Panc1 (cell line): Measurements from ENCODE around the gene PDE4B. TPM values are rescaled to one million over a fixed set of nuclear protein-coding genes. Genes with fewer than 3 reads are reported as not detected.
A peak's percentile ranks its signal among the peaks of the same experiment; 100 is the strongest.

Experiments used
- ATAC-seq: fragments of 200-7000 bp; cut with Tn5 transposase; 2 replicates; pipeline ENCODE4 v1.9.1; 2020; ENCODE audit warnings: mild to moderate bottlenecking, moderate library complexity
- BruUV-seq: library from RNA; stranded (reverse); fragments of 400-500 nt; replicated peaks from 2 replicates; lab custom pipeline; 2021; lab: Mats Ljungman, UMichigan
- CTCF ChIA-PET: fragments of 300-600 bp; sonication (Branson Sonifier 250); formaldehyde crosslinking; loops from one replicate; lab custom pipeline; 2022; ENCODE audit warnings: antibody characterized with exemption; lab: Charles Lee
- POLR2A ChIA-PET: fragments of 300-600 bp; sonication (Branson Sonifier 250); formaldehyde crosslinking; loops from one replicate; lab custom pipeline; 2022; ENCODE audit warnings: antibody characterized with exemption; lab: Charles Lee
- DNase-seq: peaks from one replicate; pipeline ENCODE4 v3.0.0-alpha.2; 2010; ENCODE audit warnings: low read depth, low spot score
- H3K27ac ChIP-seq: 2 replicates; pipeline ENCODE4 v1.5.1; 2011; ENCODE audit warnings: mild to moderate bottlenecking, low read length, inconsistent platforms
- H3K27me3 ChIP-seq: fragments of 200-500 bp; sonication (Bioruptor generic); 2 replicates; pipeline ENCODE4 v1.6.0; 2014; ENCODE audit warnings: low read length, inconsistent platforms; ENCODE audit not compliant: control insufficient read depth, insufficient read depth
- H3K36me3 ChIP-seq: fragments of 200-500 bp; sonication (Bioruptor generic); 2 replicates; pipeline ENCODE4 v1.5.1; 2014; ENCODE audit warnings: inconsistent platforms, mild to moderate bottlenecking, low read length, moderate library complexity; ENCODE audit not compliant: control insufficient read depth, insufficient read depth
- H3K4me1 ChIP-seq: 2 replicates; pipeline ENCODE4 v1.5.1; 2011; ENCODE audit warnings: inconsistent platforms, mild to moderate bottlenecking, low read length, moderate library complexity; ENCODE audit not compliant: control insufficient read depth, insufficient read depth
- H3K4me3 ChIP-seq, 2 experiments: 2 replicates each; pipeline ENCODE4 v1.5.1; 2011 to 2012; ENCODE audit warnings: low read depth in 2 of 2, low read length in 2 of 2, mild to moderate bottlenecking in 2 of 2, inconsistent platforms in 1 of 2, moderate library complexity in 1 of 2
- H3K9me3 ChIP-seq: fragments of 200-500 bp; sonication (Bioruptor generic); 2 replicates; pipeline ENCODE4 v1.5.1; 2014; ENCODE audit warnings: low read depth, mild to moderate bottlenecking, inconsistent platforms, low read length, moderate library complexity; ENCODE audit not compliant: control insufficient read depth, insufficient read depth
- CTCF ChIP-seq: fragments of 450-650 bp; IDR thresholded peaks from 2 replicates; pipeline ENCODE4 v1.5.1; 2017; ENCODE audit warnings: mild to moderate bottlenecking
- POLR2AphosphoS5 ChIP-seq: IDR thresholded peaks from 2 replicates; pipeline ENCODE4 v1.6.1; 2012; ENCODE audit warnings: mild to moderate bottlenecking, low read depth, low read length, moderate library complexity
- REST ChIP-seq, 2 experiments: IDR thresholded peaks; 2 replicates each; pipeline ENCODE4 v1.6.1; 2011 to 2012; ENCODE audit warnings: low read depth in 2 of 2, control low read depth in 1 of 2, low read length in 1 of 2, mild to moderate bottlenecking in 1 of 2, moderate library complexity in 1 of 2; ENCODE audit not compliant: insufficient read depth in 1 of 2
- SIN3A ChIP-seq: IDR thresholded peaks from 2 replicates; pipeline ENCODE4 v1.6.1; 2012; ENCODE audit warnings: low read depth, mild to moderate bottlenecking, low read length, moderate library complexity, borderline replicate concordance; ENCODE audit not compliant: insufficient read depth
- in situ Hi-C: cut with HindIII; loops from 2 replicates; pipeline ENCODE4 v1.10.0; 2016; ENCODE audit warnings: low sequenced_read_pairs, low pct_unique_long_range_greater_than_20kb
- intact Hi-C: fragments of 100-400 bp; cut with micrococcal nuclease; formaldehyde crosslinking; loops from one replicate; pipeline ENCODE4 v1.10.0; 2022; ENCODE audit not compliant: unreplicated experiment
- total RNA-seq: library from RNA; stranded (reverse); gene quantifications from one replicate; pipeline ENCODE4 v1.2.1, GENCODE V29; 2021; ENCODE audit not compliant: unreplicated experiment

Gene PDE4B
- total RNA-seq, 1 experiment from 2014 or later = 0.26 TPM

GRCh38 chr1:66335125-66335524 is 542.4 kb downstream of the PDE4B start:
- Histone ChIP-seq H3K9me3 (no peaks in the 10 kb centered on the region), H3K4me3 (no peak overlapping the region), H3K4me1 (no peaks in the 10 kb centered on the region; the same call in 1 of the 2 replicates), H3K27ac (no peak overlapping the region), H3K27me3 (peaks cover 22% of the 10 kb centered on the region), H3K36me3 (no peaks in the 10 kb centered on the region; the same call in 1 of the 2 replicates)
- TF ChIP-seq REST (IDR thresholded peaks at IDR 0.05; ENCODE audit: insufficient read depth in 1 of 2, low read depth in 2 of 2, low read length in 1 of 2) = no peak
- TF ChIP-seq POLR2AphosphoS5 = no peak
- TF ChIP-seq CTCF = no peak
- ATAC-seq = no peak
- DNase-seq = no peak
- in situ Hi-C loops (no loop called here), intact Hi-C loops (no loop called here)
- CTCF ChIA-PET = no interaction called here
- POLR2A ChIA-PET = no interaction called here
- BruUV-seq = no TSS peak

- DNase-seq = no peak
- no TSS peak for BruUV-seq
- Histone ChIP-seq H3K36me3 (no peaks in the 10 kb centered on the region; the same call in 1 of the 2 replicates), H3K9me3 (no peaks in the 10 kb centered on the region), H3K27ac (no peak overlapping the region), H3K4me1 (no peaks in the 10 kb centered on the region; the same call in 1 of the 2 replicates), H3K4me3 (no peak overlapping the region), H3K27me3 (peaks cover 16% of the 10 kb centered on the region)
- CTCF ChIA-PET = no interaction called here
- intact Hi-C loops = no loop called here
- ATAC-seq = 0 out of 2 replicates have a peak, but pooled peaks have one; percentile 34
- POLR2A ChIA-PET = no interaction called here
- no peak for TF ChIP-seq POLR2AphosphoS5
- no peak for TF ChIP-seq CTCF
- TF ChIP-seq SIN3A = no peak
- in situ Hi-C loops = no loop called here
These were observed 543.4 kb downstream of the PDE4B start for GRCh38 chr1:66335859-66336640.
